ENCODE measurements around the gene IQGAP2. TPM values are rescaled to one million over a fixed set of nuclear protein-coding genes. Genes with fewer than 3 reads are reported as not detected.
A peak's percentile ranks its signal among the peaks of the same experiment; 100 is the strongest.

The IQGAP2 gene
- total RNA-seq, 4 donors from 2014 or later, result 46.8 to 121 (median 97.0) TPM

DNA sequence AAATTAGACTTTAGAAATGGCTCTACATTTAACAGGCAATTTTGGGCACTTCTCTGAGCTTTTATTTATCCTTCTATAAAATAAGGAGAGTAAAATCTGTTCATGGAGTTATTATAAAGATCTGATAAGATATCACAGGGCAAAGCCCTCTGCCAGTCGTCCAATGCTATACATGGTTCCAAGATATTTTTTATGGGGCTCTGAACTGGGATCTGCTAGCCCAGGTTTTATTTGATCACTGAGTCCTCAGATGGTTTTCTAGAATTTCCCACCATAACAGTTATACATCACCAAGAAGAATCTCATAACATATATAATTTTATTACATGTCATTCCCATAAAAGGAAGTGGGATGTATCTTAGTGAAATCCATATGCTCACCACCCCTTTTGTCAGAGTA is 23.2 kb upstream of the IQGAP2 start:
- Histone ChIP-seq H3K4me3 (no peak overlapping the region), H3K27me3 (no peaks in the 10 kb centered on the region), H3K27ac (peak overlapping the region in 3 of 4 donors; percentile 16 to 66 (median 48)), H3K36me3 (no peaks in the 10 kb centered on the region), H3K9me3 (no peaks in the 10 kb centered on the region), H3K4me1 (peaks cover 3 to 25% (median 15%) of the 10 kb centered on the region in 4 donors)
- in situ Hi-C loops (cut with MboI; ENCODE audit: low pct_ligation_motif_present in 1 of 4, low pct_unique_long_range_greater_than_20kb in 1 of 4, low sequenced_read_pairs in 3 of 4) (no loop called here), intact Hi-C loops (cut with DNase I; ENCODE audit: low total_unique reads) (no loop called here)
- TF ChIP-seq, protein P1, sequence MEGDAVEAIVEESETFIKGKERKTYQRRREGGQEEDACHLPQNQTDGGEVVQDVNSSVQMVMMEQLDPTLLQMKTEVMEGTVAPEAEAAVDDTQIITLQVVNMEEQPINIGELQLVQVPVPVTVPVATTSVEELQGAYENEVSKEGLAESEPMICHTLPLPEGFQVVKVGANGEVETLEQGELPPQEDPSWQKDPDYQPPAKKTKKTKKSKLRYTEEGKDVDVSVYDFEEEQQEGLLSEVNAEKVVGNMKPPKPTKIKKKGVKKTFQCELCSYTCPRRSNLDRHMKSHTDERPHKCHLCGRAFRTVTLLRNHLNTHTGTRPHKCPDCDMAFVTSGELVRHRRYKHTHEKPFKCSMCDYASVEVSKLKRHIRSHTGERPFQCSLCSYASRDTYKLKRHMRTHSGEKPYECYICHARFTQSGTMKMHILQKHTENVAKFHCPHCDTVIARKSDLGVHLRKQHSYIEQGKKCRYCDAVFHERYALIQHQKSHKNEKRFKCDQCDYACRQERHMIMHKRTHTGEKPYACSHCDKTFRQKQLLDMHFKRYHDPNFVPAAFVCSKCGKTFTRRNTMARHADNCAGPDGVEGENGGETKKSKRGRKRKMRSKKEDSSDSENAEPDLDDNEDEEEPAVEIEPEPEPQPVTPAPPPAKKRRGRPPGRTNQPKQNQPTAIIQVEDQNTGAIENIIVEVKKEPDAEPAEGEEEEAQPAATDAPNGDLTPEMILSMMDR (IDR thresholded peaks at IDR 0.05), result no peak
- TF ChIP-seq EP300 (IDR thresholded peaks at IDR 0.05; ENCODE audit: low read depth) (no peak), POLR2A (IDR thresholded peaks at IDR 0.05) (no peak)
- 31 to 38% methylated on average over 1 of the region's 1 CpG for WGBS, 2 donors (ENCODE audit: low coverage in 1 of 2)
- DNase-seq, result no peak

DNA sequence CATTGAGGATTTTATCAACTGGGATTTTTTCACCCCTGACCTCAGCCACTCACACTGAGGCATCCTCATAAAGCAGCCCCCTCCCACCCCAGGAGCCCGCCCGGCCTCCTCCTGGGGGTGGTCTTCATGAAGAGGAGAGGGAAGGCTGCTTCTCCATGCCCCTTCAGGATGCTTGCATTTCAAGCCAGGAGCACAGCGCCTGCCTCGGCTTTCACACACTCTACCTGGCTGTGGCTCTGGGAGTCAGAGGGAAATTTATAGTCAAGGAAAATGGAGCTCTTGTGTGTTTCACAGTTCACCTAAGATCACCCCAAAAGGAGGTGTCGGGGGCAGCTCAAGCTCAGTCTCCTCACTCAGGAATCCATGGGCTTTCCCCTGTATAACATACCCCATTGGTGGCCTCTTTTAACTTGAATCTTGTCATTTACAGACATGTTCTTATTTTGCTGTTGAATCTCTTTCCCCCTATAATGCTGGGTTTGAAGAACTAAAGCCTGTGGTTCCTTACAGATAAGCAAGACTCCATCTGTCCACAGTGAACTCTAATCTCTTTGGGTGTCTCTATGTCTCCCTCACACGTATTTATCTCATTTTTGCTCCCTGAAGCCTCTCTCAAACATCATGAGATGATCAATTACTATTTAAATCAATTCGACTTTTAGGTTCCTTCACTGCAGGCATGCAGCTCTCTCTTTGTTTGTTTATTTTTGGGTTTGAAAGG is 22.6 kb upstream of the IQGAP2 start:
- intact Hi-C loops (cut with DNase I; ENCODE audit: low total_unique reads), result no loop called here
- no peak for TF ChIP-seq EP300 (IDR thresholded peaks at IDR 0.05; ENCODE audit: low read depth)
- TF ChIP-seq POLR2A (IDR thresholded peaks at IDR 0.05), result no peak
- TF ChIP-seq POLR2AphosphoS5 (IDR thresholded peaks at IDR 0.05), result no peak
- TF ChIP-seq, protein P1 (IDR thresholded peaks at IDR 0.05), result no peak
- peak overlapping the region; percentile 48 to 66 (median 60) for H3K27ac ChIP-seq
- no peaks in the 10 kb centered on the region for H3K27me3 ChIP-seq
- peaks cover 3 to 25% (median 15%) of the 10 kb centered on the region in 4 donors for H3K4me1 ChIP-seq
- WGBS, 2 donors (ENCODE audit: low coverage in 1 of 2), result 49 to 62% methylated on average over 6 to 7 of the region's 7 CpGs
- DNase-seq, result no peak
- H3K4me3 ChIP-seq, result no peak overlapping the region
- H3K36me3 ChIP-seq, result no peaks in the 10 kb centered on the region
- no peaks in the 10 kb centered on the region for H3K9me3 ChIP-seq
- in situ Hi-C loops (cut with MboI; ENCODE audit: low pct_ligation_motif_present in 1 of 4, low pct_unique_long_range_greater_than_20kb in 1 of 4, low sequenced_read_pairs in 3 of 4), result no loop called here

DNA sequence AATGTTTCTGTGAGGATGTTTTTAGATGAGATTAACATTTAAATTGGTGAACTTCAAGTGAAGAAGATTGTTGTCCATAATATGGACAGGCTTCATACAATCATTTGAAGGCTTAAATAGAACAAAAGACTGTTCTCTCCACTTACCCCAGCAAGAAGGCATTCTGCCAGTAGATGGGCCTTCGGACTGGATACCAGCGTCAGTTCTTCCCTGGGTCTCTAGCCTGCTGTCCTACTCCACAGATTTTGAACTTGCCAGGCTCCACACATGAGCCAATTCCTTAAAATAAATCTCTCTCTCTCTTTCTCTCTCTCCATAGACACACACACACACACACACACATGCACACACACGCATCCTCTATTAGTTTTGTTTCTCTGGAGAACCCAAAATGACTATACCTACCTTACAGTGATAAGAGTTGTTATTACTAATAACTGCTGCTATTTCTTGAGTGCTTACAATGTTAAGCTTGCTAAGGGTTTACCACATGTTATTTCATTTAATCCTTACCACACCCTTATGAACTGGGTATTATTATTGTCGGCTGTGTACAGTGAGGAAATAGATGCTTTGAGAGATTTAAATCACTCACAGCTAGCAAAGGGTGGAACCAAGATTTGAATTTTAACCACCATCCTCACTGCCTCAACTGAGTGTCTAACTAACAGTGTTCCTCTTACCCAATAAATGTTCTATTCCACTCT is 19.8 kb upstream of the IQGAP2 start:
- Histone ChIP-seq H3K4me3 (no peak overlapping the region), H3K36me3 (no peaks in the 10 kb centered on the region), H3K4me1 (peaks cover 3 to 38% (median 15%) of the 10 kb centered on the region in 4 donors), H3K27me3 (no peaks in the 10 kb centered on the region), H3K9me3 (no peaks in the 10 kb centered on the region), H3K27ac (no peak overlapping the region)
- DNase-seq, result no peak
- TF ChIP-seq, protein P1 (IDR thresholded peaks at IDR 0.05), result no peak
- TF ChIP-seq EP300 (IDR thresholded peaks at IDR 0.05; ENCODE audit: low read depth) (no peak), POLR2AphosphoS5 (IDR thresholded peaks at IDR 0.05) (no peak)
- intact Hi-C loops (cut with DNase I; ENCODE audit: low total_unique reads), result no loop called here
- in situ Hi-C loops (cut with MboI; ENCODE audit: low pct_ligation_motif_present in 1 of 4, low pct_unique_long_range_greater_than_20kb in 1 of 4, low sequenced_read_pairs in 3 of 4), result no loop called here
- 79 to 85% methylated on average over 4 of the region's 4 CpGs for WGBS, 2 donors (ENCODE audit: low coverage in 1 of 2)

DNA sequence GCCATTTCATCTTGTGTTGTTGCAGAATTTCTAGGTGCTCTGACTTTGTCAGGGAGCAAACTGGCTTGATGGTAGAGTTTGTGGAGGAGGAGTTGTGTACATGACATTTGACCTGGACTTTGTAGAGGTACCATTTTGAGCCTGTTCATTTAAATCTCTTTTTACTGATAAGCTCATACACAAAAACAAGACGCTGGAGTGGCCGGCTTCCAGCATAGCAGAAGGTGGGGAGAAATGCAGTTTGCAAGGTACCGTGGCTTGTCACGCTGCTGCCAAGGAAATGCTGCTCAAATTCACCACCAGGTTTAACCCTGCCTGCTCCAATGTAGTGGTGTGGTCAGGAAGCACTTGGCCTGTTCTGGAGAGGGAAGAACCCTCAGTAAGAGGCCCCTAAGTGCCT is 18.9 kb upstream of the IQGAP2 start:
- TF ChIP-seq POLR2AphosphoS5 (IDR thresholded peaks at IDR 0.05) (no peak), EP300 (IDR thresholded peaks at IDR 0.05; ENCODE audit: low read depth) (no peak), POLR2A (IDR thresholded peaks at IDR 0.05) (no peak)
- TF ChIP-seq, protein P1 (IDR thresholded peaks at IDR 0.05), result no peak
- Histone ChIP-seq H3K4me1 (peaks cover 3 to 35% (median 16%) of the 10 kb centered on the region in 4 donors), H3K9me3 (no peaks in the 10 kb centered on the region), H3K36me3 (no peaks in the 10 kb centered on the region), H3K27ac (no peak overlapping the region), H3K27me3 (no peaks in the 10 kb centered on the region), H3K4me3 (no peak overlapping the region)
- 44% methylated on average over 4 of the region's 4 CpGs; no CpG with 5 or more reads in 1 of the 2 donors for WGBS, 2 donors (ENCODE audit: low coverage in 1 of 2)
- in situ Hi-C loops (cut with MboI; ENCODE audit: low pct_ligation_motif_present in 1 of 4, low pct_unique_long_range_greater_than_20kb in 1 of 4, low sequenced_read_pairs in 3 of 4), result no loop called here
- intact Hi-C loops (cut with DNase I; ENCODE audit: low total_unique reads), result no loop called here
- no peak for DNase-seq

Measured in transverse colon (tissue), 4 donors.